Body of pancreas (tissue), 4 donors: ENCODE measurements around the gene ASIP. TPM values are rescaled to one million over a fixed set of nuclear protein-coding genes. Genes with fewer than 3 reads are reported as not detected.
A peak's percentile ranks its signal among the peaks of the same experiment; 100 is the strongest.

Experiments used
- ATAC-seq: fragments of 150-250 bp; one replicate; pipeline ENCODE4 v1.9.1; 2016
- DNase-seq, 4 donors: peaks; one replicate each; pipeline ENCODE4 v3.0.0-alpha.2; 2019
- H3K27ac ChIP-seq, 4 donors: fragments of 200-600 bp; sonication (generic); 1 replicate in 3 of 4; 2 replicates in 1 of 4; pipeline versions ENCODE4 v1.5.1 to v1.6.1; 2016 to 2019; ENCODE audit warnings: mild to moderate bottlenecking in 1 of 4, mixed read lengths in 1 of 4, moderate library complexity in 1 of 4
- H3K27me3 ChIP-seq, 2 donors: fragments of 200-600 bp; sonication (generic); one replicate each; pipeline ENCODE4 v1.6.0; 2016; ENCODE audit warnings: mild to moderate bottlenecking in 1 of 2
- H3K36me3 ChIP-seq, 2 donors: fragments of 200-600 bp; sonication (generic); replicated peaks in 1 of 2; 2 replicates each; pipeline ENCODE4 v1.5.1; 2016; ENCODE audit warnings: low read depth in 2 of 2; ENCODE audit not compliant: insufficient read depth in 1 of 2
- H3K4me1 ChIP-seq: fragments of 200-600 bp; sonication (generic); one replicate; pipeline ENCODE4 v1.6.0; 2016
- H3K4me3 ChIP-seq, 2 donors: fragments of 200-600 bp; sonication (generic); 1 replicate in 1 of 2; 2 replicates in 1 of 2; pipeline ENCODE4 v1.5.1; 2016 to 2019
- H3K9me3 ChIP-seq, 3 donors: fragments of 200-600 bp; sonication (generic); 1 replicate in 2 of 3; 2 replicates in 1 of 3; pipeline ENCODE4 v1.5.1; 2016
- POLR2A ChIP-seq, 3 donors: fragments of 450-650 bp; IDR thresholded peaks; one replicate each; pipeline ENCODE4 v1.6.1; 2016; ENCODE audit warnings: antibody characterized with exemption in 3 of 3, mild to moderate bottlenecking in 2 of 3
- WGBS, 2 donors: methylation state at CpG; one replicate each; pipeline ENCODE4 v1.1.5; 2017; 5-methylcytosine and 5-hydroxymethylcytosine counted together
- intact Hi-C: fragments of 100-400 bp; cut with DNase I; formaldehyde crosslinking; loops from one replicate; pipeline ENCODE4 v1.15.1; 2023
- total RNA-seq, 2 donors: library from RNA; depleted of rRNA; stranded (reverse); fragments of >200 nt; gene quantifications; one replicate each; pipeline ENCODE4 v1.1.0, GENCODE V29; 2016
- TF ChIP-seq, protein P1 (sequence below), 7 experiments: fragments of 450-650 bp in 4 of 7; fragments of 200-600 bp in 3 of 7; sonication (generic) in 3 of 7; IDR thresholded peaks; one replicate each; pipeline ENCODE4 v1.5.1; 2016 to 2019; ENCODE audit warnings: antibody characterized with exemption in 7 of 7

The ASIP gene
- total RNA-seq, 2 donors from 2014 or later = not detected

DNA sequence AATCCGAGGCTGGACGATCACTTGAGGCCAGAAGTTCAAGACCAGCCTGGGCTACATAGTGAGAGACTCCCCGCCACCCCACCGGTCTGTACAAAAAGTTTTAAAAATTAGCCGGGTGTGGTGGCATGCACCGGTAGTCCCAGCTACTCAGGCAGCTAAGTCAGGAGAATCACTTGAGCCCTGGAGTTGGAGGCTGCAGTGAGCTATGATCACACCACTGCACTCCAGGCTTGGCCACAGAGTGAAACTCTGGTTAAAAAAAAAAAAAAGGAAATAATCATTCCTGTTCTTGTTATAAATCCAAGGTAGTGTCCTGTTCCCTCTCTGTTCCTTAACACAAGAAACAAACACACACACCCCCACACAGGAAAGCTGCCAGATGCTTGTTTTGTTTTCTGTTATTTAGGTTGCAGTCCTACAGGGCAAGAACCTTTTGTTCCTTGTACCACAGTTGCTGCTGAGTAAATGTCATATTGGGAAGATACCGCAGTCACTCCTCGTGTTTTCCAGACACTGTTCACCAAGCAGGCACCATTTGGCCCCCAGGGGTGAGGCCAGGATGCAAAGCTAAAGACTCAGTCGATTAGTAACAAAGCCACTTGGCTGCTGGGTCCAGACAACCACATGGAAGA lies 28.9 kb downstream of the ASIP start:
- DNase-seq (peak in 3 of 4 donors; percentile 22 to 48 (median 40)), ATAC-seq (peak; percentile 40)
- H3K4me3 ChIP-seq = no peak overlapping the region
- intact Hi-C loops = no loop called here
- H3K36me3 ChIP-seq = no peaks in the 10 kb centered on the region
- H3K27me3 ChIP-seq = no peaks in the 10 kb centered on the region
- H3K27ac ChIP-seq = no peak overlapping the region
- TF ChIP-seq, protein P1, sequence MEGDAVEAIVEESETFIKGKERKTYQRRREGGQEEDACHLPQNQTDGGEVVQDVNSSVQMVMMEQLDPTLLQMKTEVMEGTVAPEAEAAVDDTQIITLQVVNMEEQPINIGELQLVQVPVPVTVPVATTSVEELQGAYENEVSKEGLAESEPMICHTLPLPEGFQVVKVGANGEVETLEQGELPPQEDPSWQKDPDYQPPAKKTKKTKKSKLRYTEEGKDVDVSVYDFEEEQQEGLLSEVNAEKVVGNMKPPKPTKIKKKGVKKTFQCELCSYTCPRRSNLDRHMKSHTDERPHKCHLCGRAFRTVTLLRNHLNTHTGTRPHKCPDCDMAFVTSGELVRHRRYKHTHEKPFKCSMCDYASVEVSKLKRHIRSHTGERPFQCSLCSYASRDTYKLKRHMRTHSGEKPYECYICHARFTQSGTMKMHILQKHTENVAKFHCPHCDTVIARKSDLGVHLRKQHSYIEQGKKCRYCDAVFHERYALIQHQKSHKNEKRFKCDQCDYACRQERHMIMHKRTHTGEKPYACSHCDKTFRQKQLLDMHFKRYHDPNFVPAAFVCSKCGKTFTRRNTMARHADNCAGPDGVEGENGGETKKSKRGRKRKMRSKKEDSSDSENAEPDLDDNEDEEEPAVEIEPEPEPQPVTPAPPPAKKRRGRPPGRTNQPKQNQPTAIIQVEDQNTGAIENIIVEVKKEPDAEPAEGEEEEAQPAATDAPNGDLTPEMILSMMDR (IDR thresholded peaks at IDR 0.05) = no peak
- TF ChIP-seq POLR2A (IDR thresholded peaks at IDR 0.05) = no peak
- no peaks in the 10 kb centered on the region for H3K9me3 ChIP-seq
- no peaks in the 10 kb centered on the region for H3K4me1 ChIP-seq
- WGBS, 2 donors = 84% methylated on average over 9 of the region's 9 CpGs

- no peak for DNase-seq
- 86 to 93% methylated on average over 2 of the region's 2 CpGs for whole genome bisulfite sequencing, 2 donors
- Histone ChIP-seq H3K4me1 (no peaks in the 10 kb centered on the region), H3K9me3 (no peaks in the 10 kb centered on the region), H3K27ac (no peak overlapping the region), H3K36me3 (no peaks in the 10 kb centered on the region), H3K27me3 (no peaks in the 10 kb centered on the region), H3K4me3 (no peak overlapping the region)
- ATAC-seq = no peak
- TF ChIP-seq, protein P1 (IDR thresholded peaks at IDR 0.05) = no peak
- TF ChIP-seq POLR2A (IDR thresholded peaks at IDR 0.05) = no peak
- intact Hi-C loops = no loop called here
These were observed 30.7 kb downstream of the ASIP start for GRCh38 chr20:34271956-34272355.

- intact Hi-C loops = no loop called here
- H3K4me3 ChIP-seq = no peak overlapping the region
- TF ChIP-seq, protein P1 (IDR thresholded peaks at IDR 0.05) = no peak
- TF ChIP-seq POLR2A (IDR thresholded peaks at IDR 0.05) = no peak
- H3K27ac ChIP-seq = no peak overlapping the region
- H3K36me3 ChIP-seq = peaks cover 0 to 4% of the 10 kb centered on the region in 2 donors
- 95% methylated on average over 6 to 7 of the region's 7 CpGs for WGBS, 2 donors
- no peak for ATAC-seq
- no peak for DNase-seq
- H3K9me3 ChIP-seq = no peaks in the 10 kb centered on the region
- H3K4me1 ChIP-seq = no peaks in the 10 kb centered on the region
- no peaks in the 10 kb centered on the region for H3K27me3 ChIP-seq
These were observed 33.5 kb downstream of the ASIP start for GRCh38 chr20:34274694-34275093.

- intact Hi-C loops = no loop called here
- H3K4me3 ChIP-seq = no peak overlapping the region
- H3K4me1 ChIP-seq = no peaks in the 10 kb centered on the region
- 83 to 95% methylated on average over 3 of the region's 3 CpGs for whole genome bisulfite sequencing, 2 donors
- ATAC-seq (no peak), DNase-seq (no peak)
- no peaks in the 10 kb centered on the region for H3K27me3 ChIP-seq
- H3K9me3 ChIP-seq = no peaks in the 10 kb centered on the region
- peaks cover 0 to 35% of the 10 kb centered on the region in 2 donors for H3K36me3 ChIP-seq
- TF ChIP-seq POLR2A (IDR thresholded peaks at IDR 0.05) = no peak
- TF ChIP-seq, protein P1 (IDR thresholded peaks at IDR 0.05) = no peak
- H3K27ac ChIP-seq = no peak overlapping the region
These were observed 40.0 kb downstream of the ASIP start for GRCh38 chr20:34281177-34281576.

- no peaks in the 10 kb centered on the region for H3K4me1 ChIP-seq
- no peak overlapping the region for H3K27ac ChIP-seq
- DNase-seq (no peak), ATAC-seq (no peak)
- no peaks in the 10 kb centered on the region for H3K27me3 ChIP-seq
- H3K9me3 ChIP-seq = no peaks in the 10 kb centered on the region
- H3K4me3 ChIP-seq = no peak overlapping the region
- H3K36me3 ChIP-seq = peaks cover 0 to 36% of the 10 kb centered on the region in 2 donors
- intact Hi-C loops = no loop called here
- 84 to 86% methylated on average over 4 of the region's 4 CpGs for WGBS, 2 donors
- TF ChIP-seq, protein P1 (IDR thresholded peaks at IDR 0.05) = no peak
- TF ChIP-seq POLR2A (IDR thresholded peaks at IDR 0.05) = no peak
These were observed 40.8 kb downstream of the ASIP start for GRCh38 chr20:34282041-34282440.
